Activated CD8-positive, alpha-beta memory T cell treated with anti-CD3 and anti-CD28 coated beads, Interleukin-2, amount 50 U/mL, for 24 hours (primary cell): Measurements from ENCODE around the gene RSRC1.
"Not testable (repeated sequence)": the region's sequence is repeated elsewhere in the genome, so short reads cannot be mapped to it uniquely, and the experiment has no call there.

Experiments used
- DNase-seq: peaks from one replicate; pipeline ENCODE4 v3.0.0-alpha.2; 2020; ENCODE audit errors: extremely low read depth

The RSRC1 gene

GRCh38 chr3:158463556-158463955 is 353.7 kb downstream of the RSRC1 start:
- DNase-seq = no peak

- DNase-seq = no peak
Measured at GRCh38 chr3:158465074-158465473, 355.2 kb downstream of the RSRC1 start.

- no peak for DNase-seq
Measured at GRCh38 chr3:158470944-158471638, 361.2 kb downstream of the RSRC1 start.

GRCh38 chr3:158471639-158472294 is 361.9 kb downstream of the RSRC1 start:
- no peak for DNase-seq

GRCh38 chr3:158479051-158479450 is 369.2 kb downstream of the RSRC1 start:
- no peak for DNase-seq

- DNase-seq = no peak
Measured at GRCh38 chr3:158483701-158484235, 373.9 kb downstream of the RSRC1 start.

GRCh38 chr3:158486200-158486599 is 376.3 kb downstream of the RSRC1 start:
- no peak for DNase-seq

- DNase-seq = no peak
Measured at GRCh38 chr3:158488670-158489069, 378.8 kb downstream of the RSRC1 start.

GRCh38 chr3:158489181-158489580 is 379.3 kb downstream of the RSRC1 start:
- DNase-seq = no peak

- no peak for DNase-seq
Measured at GRCh38 chr3:158491968-158492367, 382.1 kb downstream of the RSRC1 start.

GRCh38 chr3:158492685-158493084 is 382.8 kb downstream of the RSRC1 start:
- no peak for DNase-seq

GRCh38 chr3:158493931-158494330 is 384.0 kb downstream of the RSRC1 start:
- DNase-seq = no peak

- no peak for DNase-seq
Measured at GRCh38 chr3:158494673-158495072, 384.8 kb downstream of the RSRC1 start.

GRCh38 chr3:158495398-158495902 is 385.6 kb downstream of the RSRC1 start:
- not testable (repeated sequence) for DNase-seq

- no peak for DNase-seq
Measured at GRCh38 chr3:158505117-158505516, 395.2 kb downstream of the RSRC1 start.

GRCh38 chr3:158506456-158506855 is 396.6 kb downstream of the RSRC1 start:
- no peak for DNase-seq

- DNase-seq = no peak
Measured at GRCh38 chr3:158508481-158508880, 398.6 kb downstream of the RSRC1 start.

- no peak for DNase-seq
Measured at GRCh38 chr3:158509891-158510290, 400.0 kb downstream of the RSRC1 start.

GRCh38 chr3:158516729-158517128 is 406.8 kb downstream of the RSRC1 start:
- not testable (repeated sequence) for DNase-seq

GRCh38 chr3:158519776-158520175 is 409.9 kb downstream of the RSRC1 start:
- no peak for DNase-seq

- DNase-seq = no peak
Measured at GRCh38 chr3:158520433-158520832, 410.5 kb downstream of the RSRC1 start.

- DNase-seq = no peak
Measured at GRCh38 chr3:158522221-158523136, 412.6 kb downstream of the RSRC1 start.
